ENCODE data around the gene EPHA7.

GRCh38 chr6:93337772-93338394 is 81.5 kb downstream of the EPHA7 start:
- no peak for TF ChIP-seq PPARA (CRISPR knock-in tag; IDR thresholded peaks at IDR 0.05; ENCODE audit: borderline replicate concordance)
- no peak for TF ChIP-seq PATZ1 (CRISPR knock-in tag; IDR thresholded peaks at IDR 0.05; ENCODE audit: borderline replicate concordance)
- no peak for TF ChIP-seq CREB5 (CRISPR knock-in tag; IDR thresholded peaks at IDR 0.05; ENCODE audit: low read depth)
